HL-60 (cell line): ENCODE measurements around the gene NR3C2.
"Not testable (repeated sequence)": the region's sequence is repeated elsewhere in the genome, so short reads cannot be mapped to it uniquely, and the experiment has no call there.

ENCODE experiments used
- DNase-seq, 2 experiments: peaks; one replicate each; pipeline ENCODE4 v3.0.0-alpha.2; 2010 to 2020; ENCODE audit warnings: low read depth in 1 of 2, low spot score in 1 of 2
- H3K27ac ChIP-seq: fragments of 250-450 bp; sonication (Bioruptor Pico); replicated peaks from 2 replicates; pipeline ENCODE4 v1.5.1; 2020; ENCODE audit warnings: mild to moderate bottlenecking, moderate library complexity
- H3K27me3 ChIP-seq: fragments of 250-450 bp; sonication (Bioruptor Pico); 2 replicates; pipeline ENCODE4 v1.5.1; 2021; ENCODE audit warnings: mild to moderate bottlenecking, moderate library complexity; ENCODE audit not compliant: insufficient read depth, poor library complexity, severe bottlenecking
- H3K4me3 ChIP-seq: replicated peaks from 2 replicates; pipeline ENCODE4 v1.5.1; 2011; ENCODE audit warnings: mild to moderate bottlenecking, control low read depth, low read length; ENCODE audit not compliant: insufficient read depth
- GABPA ChIP-seq: IDR thresholded peaks from 2 replicates; pipeline ENCODE4 v1.6.1; 2012; ENCODE audit warnings: low read depth
- POLR2AphosphoS5 ChIP-seq: IDR thresholded peaks from 2 replicates; pipeline ENCODE4 v1.6.1; 2012; ENCODE audit warnings: low read depth
- SPI1 ChIP-seq: IDR thresholded peaks from 2 replicates; pipeline ENCODE4 v1.6.1; 2012; ENCODE audit warnings: low read depth, mild to moderate bottlenecking, borderline replicate concordance
- TF ChIP-seq, protein P1 (sequence below): IDR thresholded peaks from 2 replicates; pipeline ENCODE4 v1.6.1; 2012; ENCODE audit warnings: low read depth; ENCODE audit not compliant: insufficient replicate concordance
- TF ChIP-seq, protein P2 (sequence below): IDR thresholded peaks from one replicate; pipeline ENCODE4 v1.5.1; 2011; ENCODE audit warnings: low read length, control low read depth, inconsistent platforms; ENCODE audit not compliant: insufficient read depth

Gene NR3C2

DNA sequence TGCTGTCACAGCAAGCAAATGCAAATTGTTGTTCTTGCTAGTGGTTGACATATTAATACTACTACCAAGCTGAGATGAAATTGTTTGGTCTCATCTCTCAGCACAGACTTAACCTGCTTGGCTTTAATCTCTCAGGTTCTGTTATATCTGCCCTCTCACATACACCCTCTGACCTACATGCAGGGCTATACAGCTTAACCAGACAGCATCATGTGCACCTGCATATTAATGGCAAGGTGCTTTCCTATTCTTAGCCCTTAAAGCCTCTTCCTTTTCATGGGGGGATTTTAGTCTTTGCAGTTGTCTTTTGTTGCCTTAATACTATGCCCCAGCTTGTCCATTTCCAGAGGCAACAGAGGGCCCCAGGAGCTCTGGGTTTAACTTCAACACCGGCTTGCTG is 114.5 kb downstream of the NR3C2 start:
- DNase-seq = no peak
- H3K27me3 ChIP-seq = no peaks in the 10 kb centered on the region
- TF ChIP-seq SPI1 (no peak), GABPA (no peak), POLR2AphosphoS5 (no peak)
- TF ChIP-seq, protein P1, sequence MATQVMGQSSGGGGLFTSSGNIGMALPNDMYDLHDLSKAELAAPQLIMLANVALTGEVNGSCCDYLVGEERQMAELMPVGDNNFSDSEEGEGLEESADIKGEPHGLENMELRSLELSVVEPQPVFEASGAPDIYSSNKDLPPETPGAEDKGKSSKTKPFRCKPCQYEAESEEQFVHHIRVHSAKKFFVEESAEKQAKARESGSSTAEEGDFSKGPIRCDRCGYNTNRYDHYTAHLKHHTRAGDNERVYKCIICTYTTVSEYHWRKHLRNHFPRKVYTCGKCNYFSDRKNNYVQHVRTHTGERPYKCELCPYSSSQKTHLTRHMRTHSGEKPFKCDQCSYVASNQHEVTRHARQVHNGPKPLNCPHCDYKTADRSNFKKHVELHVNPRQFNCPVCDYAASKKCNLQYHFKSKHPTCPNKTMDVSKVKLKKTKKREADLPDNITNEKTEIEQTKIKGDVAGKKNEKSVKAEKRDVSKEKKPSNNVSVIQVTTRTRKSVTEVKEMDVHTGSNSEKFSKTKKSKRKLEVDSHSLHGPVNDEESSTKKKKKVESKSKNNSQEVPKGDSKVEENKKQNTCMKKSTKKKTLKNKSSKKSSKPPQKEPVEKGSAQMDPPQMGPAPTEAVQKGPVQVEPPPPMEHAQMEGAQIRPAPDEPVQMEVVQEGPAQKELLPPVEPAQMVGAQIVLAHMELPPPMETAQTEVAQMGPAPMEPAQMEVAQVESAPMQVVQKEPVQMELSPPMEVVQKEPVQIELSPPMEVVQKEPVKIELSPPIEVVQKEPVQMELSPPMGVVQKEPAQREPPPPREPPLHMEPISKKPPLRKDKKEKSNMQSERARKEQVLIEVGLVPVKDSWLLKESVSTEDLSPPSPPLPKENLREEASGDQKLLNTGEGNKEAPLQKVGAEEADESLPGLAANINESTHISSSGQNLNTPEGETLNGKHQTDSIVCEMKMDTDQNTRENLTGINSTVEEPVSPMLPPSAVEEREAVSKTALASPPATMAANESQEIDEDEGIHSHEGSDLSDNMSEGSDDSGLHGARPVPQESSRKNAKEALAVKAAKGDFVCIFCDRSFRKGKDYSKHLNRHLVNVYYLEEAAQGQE = no peak
- TF ChIP-seq, protein P2, sequence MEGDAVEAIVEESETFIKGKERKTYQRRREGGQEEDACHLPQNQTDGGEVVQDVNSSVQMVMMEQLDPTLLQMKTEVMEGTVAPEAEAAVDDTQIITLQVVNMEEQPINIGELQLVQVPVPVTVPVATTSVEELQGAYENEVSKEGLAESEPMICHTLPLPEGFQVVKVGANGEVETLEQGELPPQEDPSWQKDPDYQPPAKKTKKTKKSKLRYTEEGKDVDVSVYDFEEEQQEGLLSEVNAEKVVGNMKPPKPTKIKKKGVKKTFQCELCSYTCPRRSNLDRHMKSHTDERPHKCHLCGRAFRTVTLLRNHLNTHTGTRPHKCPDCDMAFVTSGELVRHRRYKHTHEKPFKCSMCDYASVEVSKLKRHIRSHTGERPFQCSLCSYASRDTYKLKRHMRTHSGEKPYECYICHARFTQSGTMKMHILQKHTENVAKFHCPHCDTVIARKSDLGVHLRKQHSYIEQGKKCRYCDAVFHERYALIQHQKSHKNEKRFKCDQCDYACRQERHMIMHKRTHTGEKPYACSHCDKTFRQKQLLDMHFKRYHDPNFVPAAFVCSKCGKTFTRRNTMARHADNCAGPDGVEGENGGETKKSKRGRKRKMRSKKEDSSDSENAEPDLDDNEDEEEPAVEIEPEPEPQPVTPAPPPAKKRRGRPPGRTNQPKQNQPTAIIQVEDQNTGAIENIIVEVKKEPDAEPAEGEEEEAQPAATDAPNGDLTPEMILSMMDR = no peak
- no peak overlapping the region for H3K27ac ChIP-seq
- no peak overlapping the region for H3K4me3 ChIP-seq

DNA sequence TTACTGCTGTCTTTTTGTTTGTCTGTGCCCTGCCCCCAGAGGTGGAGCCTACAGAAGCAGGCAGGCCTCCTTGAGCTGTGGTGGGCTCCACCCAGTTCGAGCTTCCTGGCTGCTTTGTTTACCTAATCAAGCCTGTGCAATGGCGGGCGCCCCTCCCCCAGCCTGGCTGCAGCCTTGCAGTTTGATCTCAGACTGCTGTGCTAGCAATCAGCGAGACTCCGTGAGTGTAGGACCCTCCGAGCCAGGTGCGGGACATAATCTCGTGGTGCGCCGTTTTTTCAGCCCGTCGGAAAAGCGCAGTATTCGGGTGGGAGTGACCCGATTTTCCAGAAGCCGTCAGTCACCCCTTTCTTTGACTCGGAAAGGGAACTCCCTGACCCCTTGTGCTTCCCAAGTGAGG is 118.9 kb downstream of the NR3C2 start:
- DNase-seq, H3K4me3 ChIP-seq, H3K27me3 ChIP-seq, H3K27ac ChIP-seq: not testable (repeated sequence)

DNA sequence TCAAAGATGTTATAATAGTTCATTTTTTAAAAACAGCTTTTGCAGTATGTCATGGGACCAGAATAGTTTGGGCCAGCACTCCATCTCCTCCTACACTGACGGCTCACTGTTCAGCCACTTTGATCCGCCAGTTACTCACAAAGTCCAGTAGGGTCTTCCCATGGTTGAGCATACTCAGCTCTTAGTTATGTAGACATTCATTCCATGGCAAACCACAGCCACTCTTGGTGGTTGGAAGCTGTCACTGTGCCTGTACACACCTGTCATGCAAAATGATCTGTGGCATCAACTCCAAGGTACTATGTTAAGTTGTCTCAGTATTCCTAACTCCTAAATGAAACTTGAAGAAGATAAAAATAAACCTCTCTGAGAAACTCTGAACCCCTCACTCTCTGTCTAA is 127.2 kb downstream of the NR3C2 start:
- H3K27ac ChIP-seq = no peak overlapping the region
- H3K4me3 ChIP-seq = no peak overlapping the region
- H3K27me3 ChIP-seq = no peaks in the 10 kb centered on the region
- TF ChIP-seq, protein P1 = no peak
- TF ChIP-seq GABPA (no peak), SPI1 (no peak), POLR2AphosphoS5 (no peak)
- TF ChIP-seq, protein P2 = no peak
- DNase-seq = no peak

DNA sequence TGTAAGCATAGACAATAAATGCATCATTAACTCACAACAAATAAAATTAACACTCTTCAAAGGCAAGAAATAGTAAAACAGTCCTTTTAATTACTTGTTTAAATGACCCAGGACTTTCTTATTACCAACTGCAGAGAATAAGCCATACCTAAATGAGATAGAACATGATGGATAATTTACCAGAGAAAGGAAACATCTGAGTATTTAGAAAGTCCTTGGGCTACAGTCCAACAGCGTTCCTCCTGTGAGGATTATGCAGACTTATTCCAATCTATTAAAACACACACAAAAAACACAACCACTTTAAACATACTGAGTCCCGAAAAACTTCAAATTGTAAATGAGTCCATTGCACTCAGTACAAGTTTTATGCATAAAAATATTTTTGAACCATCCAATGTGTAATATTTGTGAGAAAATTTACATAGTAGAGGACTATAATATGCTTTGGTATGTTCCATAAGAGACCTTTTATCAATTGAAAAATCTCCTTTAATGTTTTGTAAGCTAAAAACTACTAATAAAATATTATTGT is 129.2 kb downstream of the NR3C2 start:
- DNase-seq = no peak
- TF ChIP-seq GABPA (no peak), POLR2AphosphoS5 (no peak)
- TF ChIP-seq, protein P2 = no peak
- TF ChIP-seq, protein P1 = no peak
- Histone ChIP-seq H3K4me3 (no peak overlapping the region), H3K27me3 (no peaks in the 10 kb centered on the region), H3K27ac (no peak overlapping the region)
